Hematopoietic multipotent progenitor cell treated with erythropoietin and hydrocortisone succinate and interleukin-3 and kit ligand, for 4 days (in vitro differentiated cells): ENCODE measurements around the gene MTREX.

Experiments
- DNase-seq: peaks from one replicate; pipeline ENCODE4 v3.0.0-alpha.2; 2015

The MTREX gene

DNA sequence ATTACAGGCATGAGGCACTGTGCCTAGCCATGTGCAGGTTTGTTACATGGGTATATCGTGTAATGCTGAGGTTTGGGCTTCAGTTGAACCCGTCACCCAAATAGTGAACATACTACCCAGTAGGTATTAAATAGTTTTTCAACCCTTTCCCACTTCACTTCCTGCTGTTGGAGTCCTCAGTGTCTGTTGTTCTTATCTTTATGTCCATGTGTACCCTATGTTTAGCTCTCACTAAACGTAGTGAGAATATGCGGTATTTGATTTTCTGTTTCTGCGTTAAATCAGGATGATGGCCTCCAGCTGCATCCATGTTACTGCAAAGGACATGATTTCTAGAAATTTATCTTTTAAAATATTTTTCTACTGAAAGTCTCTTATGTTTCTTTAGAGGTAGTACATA lies 17.8 kb downstream of the MTREX start:
- peak; percentile 55 for DNase-seq

DNA sequence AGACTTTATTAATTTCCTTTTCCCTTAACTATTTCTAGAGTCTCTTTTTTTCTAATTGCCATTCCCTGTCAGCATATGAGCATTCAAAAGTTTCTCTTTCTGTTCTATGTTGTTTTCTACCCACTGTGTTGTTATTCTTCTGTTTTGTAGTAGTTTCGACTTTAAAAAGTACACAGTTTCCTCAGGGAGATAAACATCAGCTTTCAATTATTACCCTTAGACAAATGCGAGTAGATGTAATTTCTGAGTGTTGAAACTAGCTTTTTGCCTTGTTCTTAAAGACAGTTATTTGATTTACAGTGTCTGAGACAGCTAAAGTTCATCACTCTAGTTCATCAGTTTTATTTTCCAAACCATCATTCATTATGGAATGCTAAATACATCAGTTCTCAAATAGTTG lies 19.5 kb downstream of the MTREX start:
- no peak for DNase-seq

DNA sequence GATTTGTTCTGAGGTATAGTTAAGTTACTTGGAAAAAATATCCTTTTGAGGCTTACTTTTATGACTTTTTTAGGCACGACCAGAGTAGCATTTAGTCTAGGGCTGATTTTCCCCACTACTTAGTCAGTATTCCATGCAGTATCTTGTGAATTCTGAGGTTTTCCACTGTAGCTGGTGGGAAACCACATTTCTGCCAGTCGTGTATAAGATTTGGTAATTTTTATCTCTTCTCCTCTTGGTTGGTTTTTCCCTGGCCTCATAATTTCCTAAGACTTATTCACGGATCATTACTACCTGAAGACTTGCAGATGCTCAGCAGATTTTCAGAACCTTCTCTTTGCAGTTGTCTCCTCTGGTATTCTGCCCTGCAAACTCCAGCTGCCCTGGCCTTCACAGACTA lies 23.5 kb downstream of the MTREX start:
- DNase-seq, result no peak

DNA sequence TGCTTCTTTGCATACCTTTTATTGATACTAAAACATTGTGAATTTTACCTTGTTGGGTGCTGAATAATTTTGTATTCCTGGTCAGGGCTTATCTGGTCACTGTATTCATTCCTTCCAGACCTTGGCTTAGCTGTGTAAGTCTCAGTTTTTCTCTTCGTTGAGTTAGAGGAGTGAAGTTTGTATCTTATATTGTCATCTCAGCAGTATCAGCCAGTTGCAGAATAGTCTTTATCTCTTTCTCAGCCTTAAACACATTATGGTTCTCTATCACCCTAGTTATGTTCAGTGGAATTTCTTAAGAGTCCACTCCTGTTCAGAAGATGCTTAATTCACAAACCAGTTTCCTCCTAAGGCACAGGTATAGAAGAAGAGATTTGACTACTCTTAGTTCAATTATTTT lies 25.2 kb downstream of the MTREX start:
- no peak for DNase-seq

DNA sequence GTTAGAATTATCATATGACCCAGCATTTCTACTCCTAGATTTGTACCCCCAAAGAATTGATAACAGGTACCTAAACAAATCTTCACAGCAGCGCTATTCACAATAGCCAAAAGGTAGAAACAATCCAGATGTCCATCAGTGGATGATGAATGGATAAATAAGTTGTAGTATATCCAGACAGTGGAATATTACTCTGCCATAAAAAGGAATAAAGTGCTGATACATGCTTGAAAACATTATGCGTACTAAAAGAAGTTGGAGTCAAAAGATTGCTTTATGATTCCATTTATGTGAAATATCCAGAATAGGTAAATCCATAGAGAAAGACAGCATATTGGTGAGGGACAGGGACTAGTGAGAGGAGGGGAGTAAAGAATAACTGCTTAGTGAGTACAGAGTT lies 26.0 kb downstream of the MTREX start:
- DNase-seq, result no peak

DNA sequence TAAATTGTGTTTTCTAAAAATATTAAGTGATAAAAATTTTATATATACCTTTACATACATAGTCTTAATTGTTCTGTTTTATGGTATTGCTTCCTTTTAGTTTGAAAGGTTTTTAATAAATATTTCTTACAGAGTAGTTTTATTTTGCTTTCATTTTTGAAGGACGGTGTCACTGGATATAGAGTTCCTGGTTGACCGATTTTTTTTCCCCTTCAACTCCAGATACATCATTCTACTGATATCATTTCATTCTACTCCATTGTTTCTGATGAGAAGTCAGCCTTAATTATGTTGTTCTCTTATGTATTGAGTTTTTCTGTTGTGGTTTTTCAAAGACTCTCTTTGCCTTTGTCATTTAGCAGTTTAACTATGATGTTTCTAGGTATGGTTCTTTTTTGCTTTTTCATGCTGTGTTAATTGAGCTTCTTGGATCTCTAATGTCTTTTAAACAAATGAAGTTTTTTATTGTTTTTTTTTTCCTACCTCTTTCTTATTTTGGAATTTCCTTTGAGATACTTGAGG lies 30.4 kb downstream of the MTREX start:
- DNase-seq, result no peak

DNA sequence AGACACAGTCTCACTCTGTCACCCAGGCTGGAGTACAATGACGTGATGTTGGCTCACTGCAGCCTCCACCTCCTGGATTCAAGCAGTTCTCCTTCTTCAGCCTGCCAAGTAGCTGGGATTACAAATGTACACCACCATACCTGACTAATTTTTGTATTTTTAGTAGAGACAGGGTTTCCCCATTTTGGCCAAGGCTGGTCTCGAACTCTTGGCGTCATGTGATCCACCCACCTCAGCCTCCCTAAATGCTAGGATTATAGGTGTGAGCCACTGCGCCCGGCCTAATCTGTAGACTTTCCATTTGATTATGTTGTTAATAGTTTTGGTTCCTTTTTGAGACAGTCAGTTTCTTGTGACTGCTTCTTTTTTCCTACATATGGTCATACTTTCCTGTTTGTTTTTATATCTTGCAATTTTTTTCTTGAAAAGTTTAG lies 31.0 kb downstream of the MTREX start:
- DNase-seq, result no peak

DNA sequence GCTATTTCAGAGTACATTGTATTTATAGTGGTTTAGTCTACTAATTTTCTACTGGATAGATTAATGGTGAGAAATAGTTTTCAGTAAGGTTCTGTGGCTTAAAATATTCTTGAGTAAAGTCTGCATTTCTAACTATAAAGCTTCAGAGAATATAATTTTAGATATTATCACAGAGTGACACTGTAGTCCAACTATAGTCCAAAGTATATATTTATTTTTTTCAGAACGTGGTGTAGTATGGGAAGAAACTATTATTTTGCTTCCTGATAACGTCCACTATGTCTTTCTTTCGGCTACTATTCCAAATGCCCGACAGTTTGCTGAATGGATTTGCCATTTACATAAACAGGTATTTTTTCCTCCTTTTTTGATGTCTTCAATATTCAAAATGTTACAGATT lies 35.3 kb downstream of the MTREX start:
- no peak for DNase-seq

DNA sequence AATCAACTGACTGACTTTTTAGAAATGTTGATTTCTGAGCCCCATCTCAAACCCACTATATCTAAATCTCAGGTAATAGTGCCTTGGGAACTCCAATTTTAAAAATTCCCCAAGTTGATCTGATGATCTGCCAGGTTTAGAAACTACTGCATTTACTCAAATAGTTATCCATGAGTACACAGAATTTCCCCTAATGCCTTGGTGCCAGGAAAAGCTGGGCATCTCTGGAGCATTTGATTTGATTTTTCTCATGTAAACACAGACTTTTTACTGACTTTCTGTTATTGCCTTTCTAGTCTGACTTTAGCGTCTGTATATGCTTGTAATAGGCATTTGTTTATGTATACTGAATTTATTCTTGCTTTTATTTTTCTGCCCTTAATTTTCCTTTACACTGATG lies 35.8 kb downstream of the MTREX start:
- DNase-seq, result no peak

DNA sequence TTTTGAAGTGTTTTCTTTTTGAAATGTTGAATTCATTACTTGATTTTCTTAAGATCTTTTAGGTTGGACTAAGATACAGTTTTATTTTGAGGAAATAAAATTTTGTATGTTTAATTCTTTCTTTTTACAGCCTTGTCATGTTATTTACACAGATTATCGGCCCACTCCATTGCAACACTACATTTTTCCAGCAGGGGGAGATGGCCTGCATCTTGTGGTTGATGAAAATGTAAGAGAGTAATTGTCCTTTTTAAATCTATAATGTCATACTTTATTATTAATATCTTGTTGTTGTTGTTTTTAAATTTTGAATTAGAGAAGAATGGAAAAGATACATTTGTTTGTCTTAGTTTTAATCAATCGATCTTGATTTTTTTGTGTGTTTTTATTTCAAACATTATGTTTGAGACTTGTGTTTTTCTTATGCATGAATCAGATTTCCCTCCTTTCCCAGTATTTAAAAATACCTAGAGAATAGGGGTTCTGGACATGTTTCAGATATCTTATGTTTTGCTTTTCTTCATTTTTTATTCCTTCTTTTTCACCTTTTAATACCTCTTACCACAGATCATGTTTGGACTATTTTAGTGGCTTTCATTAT lies 36.7 kb downstream of the MTREX start:
- DNase-seq, result peak; percentile 77

DNA sequence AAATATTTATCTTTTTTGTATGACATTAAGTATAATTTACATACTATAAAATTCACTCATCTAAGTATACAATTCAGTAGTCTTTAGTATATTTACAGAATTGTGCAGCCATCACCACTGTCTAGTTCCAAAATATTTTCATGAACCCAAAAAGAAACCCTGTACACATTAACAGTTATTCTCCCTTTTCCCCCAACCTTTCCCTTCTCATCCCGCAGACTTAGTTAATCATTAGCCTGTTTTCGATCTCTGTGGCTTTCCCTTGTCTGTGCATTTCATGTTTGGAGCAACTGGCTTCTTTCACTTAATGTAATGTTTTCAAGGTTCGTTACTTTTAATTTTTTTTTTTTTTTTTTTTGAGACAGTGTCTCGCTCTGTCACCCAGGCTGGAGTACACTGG lies 37.5 kb downstream of the MTREX start:
- no peak for DNase-seq

DNA sequence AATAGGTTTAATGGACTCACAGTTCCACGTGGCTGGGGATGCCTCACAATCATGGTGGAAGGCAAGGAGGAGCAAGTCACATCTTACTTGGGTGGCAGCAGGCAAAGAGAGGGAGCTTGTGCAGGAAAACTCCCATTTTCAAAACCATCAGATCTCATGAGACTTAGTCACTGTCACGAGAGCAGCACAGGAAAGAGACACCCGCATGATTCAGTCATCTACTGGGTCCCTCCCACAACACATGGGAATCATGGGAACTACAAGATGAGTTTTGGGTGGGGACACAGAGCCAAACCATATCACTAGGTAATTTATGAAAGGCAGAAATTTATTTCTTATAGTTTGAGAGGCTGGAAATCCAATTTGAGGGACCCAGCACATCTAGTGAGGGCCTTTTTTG lies 40.0 kb downstream of the MTREX start:
- no peak for DNase-seq

DNA sequence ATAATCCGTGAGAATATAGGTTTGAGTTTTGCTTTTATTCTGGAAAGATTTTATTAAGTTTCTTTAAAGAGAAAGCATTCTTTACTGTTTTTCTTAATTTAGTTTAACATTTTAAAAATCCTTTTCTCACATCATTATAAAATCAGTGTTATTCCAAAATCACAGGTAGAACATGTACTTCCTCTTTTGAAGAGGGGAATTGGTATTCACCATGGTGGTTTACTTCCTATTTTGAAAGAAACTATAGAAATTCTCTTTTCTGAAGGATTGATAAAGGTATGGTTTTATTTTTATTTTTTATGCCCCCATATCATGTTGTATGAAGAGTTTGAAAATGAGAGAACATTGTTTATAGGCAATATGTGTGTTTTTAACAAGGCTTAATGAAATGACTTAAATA lies 43.0 kb downstream of the MTREX start:
- no peak for DNase-seq

DNA sequence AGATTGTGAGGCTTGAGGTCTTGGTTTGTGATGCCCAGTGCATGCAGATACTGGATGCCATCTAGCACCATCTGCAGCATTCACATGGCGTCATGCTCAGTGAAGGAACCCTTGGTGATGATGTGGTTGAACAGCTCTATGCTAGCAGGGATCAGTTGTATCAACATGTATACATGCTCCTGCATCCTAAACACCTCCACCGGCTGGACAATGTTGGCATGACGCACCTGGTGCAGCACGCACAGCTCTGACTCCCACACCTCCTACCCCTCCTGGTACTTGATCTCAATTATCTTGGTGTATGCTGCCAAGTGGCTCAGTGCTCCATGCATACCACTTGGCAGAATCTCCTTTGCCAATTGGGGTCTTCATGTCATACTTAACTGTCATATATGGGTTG lies 49.1 kb downstream of the MTREX start:
- no peak for DNase-seq

DNA sequence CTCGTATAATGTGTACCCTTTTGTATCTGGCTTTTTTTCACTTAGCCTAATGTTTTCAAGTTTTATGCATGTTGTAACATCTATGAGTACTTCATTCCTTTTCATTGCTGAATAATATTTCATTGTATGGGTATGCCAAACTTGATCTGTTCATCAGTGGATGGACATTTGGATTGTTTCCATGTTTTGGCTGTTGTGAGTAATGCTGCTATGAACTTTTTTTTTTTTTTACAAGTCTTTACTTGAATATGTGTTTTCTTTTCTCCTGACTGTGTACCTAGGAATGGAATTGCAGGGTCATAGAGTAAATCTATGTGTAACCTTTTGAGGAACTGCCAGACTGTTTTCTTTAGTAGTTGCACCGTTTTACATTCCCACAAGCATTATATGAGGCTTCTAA lies 52.4 kb downstream of the MTREX start:
- DNase-seq, result no peak

DNA sequence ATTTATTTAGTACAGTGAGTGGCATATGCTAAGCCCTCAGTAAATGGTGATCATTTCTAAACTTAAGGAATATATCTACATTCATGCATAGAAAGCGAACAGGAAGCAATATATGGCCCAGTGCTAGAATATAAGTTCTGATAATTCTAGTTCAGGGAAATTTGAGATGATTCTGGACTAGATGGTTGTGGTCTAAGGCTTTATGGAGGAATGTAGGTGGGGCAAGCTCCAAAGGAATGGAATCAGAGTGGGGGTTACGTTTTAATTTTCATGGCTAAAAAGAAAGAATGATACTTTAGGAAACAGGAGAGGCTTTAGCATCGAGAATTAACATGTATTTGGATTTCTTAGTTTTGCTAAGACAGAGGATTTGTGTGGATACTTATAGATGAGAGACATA lies 56.1 kb downstream of the MTREX start:
- no peak for DNase-seq

DNA sequence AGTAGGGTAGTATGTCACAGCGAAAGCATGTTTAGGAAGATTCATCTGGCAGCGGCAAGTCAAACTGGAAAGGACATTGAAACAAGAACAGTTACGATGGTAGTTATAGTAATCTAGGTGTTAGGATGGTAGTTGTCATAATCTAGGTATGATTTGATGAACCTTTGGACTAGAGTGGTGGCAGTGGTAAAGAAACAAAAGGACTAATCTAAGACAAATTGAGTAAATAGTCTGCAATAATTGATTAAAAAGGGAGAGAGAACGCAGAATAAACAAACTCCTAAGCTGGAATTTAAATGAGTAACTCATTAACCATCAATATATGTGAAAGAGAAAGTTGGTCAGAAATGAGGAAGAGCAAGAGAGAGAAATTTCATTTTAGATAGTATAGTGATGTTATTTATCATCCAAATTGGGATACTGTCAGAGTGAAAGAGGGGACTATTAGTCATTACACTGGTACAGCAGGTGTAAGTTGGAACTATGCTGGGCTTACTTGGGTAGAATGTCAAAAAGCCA lies 56.8 kb downstream of the MTREX start:
- DNase-seq, result no peak

DNA sequence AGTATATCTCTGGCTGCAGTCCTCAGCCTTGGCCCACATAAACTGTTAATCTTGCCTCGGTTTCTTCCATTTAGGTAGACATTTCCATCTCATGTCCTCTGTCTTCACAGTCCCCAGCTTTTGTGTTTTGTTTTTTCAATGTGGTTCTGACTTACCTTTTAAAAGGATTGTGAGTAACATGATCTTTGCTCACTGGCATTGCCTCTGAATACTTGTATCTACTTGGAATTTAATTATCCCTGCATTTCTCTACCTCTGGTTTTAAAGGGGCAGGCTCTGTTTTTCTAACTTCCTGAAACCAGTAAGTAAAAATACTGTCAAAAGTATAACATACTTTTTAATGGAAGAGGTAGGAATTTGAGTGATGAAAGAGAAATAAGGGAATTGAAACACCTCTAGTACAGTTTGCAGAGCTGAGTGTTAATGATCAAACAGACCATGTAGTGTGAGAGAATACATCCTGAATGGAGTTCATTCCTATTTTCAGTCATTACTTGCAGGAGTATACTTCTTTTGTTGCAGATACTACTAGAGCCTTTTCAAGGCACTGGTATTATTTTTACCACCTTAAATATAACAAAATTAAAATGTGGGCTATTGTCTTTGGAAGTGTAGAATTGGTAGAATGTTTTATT lies 62.6 kb downstream of the MTREX start:
- DNase-seq, result no peak

DNA sequence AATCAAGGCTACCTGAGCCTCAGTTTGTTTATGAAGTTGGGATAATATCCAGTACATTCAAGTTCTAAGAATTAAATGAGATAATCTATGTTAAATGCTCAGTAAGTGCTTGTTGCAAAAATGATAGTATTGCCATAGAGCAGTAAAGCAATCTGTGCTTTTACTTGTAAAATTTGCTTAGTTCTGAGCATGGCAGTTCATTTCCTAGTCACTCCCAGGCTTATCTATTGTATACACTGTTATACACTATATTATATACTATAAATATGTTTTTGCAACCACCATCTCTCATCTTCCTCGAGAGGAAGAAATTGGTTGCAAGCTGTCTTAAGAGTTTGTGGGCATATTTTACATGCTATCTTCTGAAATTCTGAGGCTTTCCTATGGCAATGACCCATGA lies 63.4 kb downstream of the MTREX start:
- DNase-seq, result no peak

DNA sequence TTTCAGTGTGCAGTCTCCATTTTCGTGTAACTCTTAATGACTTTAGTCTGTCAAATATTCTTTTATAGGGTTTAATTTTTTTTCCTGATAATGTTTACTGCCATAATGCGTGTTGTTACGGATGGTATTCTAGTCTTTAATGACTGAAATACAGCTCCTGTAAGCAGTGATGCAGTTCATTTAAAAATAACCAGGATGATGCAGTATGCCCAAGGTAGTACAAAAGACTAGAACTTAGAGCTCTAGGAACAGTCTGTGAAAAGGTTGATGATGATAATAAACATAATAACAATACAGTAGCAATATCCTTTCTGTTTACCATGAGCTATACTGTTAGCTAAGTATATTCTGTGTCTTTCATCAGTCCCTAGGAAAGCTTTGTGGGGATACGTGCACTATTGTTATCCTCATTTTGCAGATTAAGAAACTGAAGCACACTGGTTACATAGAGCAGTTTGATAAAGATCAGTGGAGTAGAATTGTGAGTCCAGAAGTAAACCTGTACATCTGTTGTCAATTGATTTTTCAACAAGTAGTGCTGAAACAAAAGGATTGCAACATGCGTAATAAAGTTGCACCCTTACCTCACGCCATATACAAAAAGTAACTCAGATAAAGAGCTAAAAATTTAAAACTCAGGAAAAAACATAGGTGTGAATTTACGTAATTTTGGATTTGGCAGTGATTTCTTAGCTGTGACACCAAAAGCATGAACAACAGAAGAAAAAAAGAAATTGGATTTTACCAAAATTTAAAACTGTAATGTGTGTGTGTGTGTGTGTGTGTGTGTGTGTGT lies 64.5 kb downstream of the MTREX start:
- DNase-seq, result no peak

DNA sequence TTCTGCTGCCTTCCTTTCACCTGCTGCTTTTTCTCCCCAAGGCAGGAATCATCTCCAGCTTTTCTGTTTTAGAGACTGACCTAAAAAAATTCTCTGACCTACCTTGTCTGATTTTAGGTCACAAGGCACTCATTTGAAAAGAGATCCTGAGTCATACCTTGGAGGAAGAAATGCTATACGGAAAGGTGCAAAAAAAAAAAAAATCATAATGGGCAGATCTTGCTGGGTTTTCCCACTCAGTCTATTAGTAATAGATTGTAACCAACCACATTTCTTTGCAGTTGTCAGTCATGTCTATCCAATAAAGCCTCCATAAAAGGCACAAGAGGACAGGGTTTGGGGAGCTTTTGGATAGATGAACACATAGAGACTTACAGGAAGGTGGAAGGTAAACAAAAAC lies 70.0 kb downstream of the MTREX start:
- no peak for DNase-seq

DNA sequence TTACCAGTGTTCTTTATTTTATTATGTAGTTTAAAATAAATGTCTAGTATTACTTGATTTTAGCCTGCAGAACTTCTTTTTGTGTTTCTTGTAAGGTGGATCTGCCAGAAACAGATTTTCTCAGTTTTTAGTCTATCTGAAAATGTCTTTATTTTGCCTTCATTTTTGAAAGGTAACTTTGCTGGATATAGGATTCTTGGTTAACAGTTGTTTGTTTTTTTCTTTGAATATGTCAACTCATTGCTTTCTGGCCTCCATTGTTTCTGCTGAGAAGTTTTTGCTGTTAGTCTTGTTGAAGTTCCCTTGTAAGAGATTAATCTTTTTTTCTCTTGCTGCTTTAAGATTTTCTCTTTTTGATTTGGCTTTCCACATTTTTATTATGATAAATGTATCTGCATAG lies 75.5 kb downstream of the MTREX start:
- no peak for DNase-seq

DNA sequence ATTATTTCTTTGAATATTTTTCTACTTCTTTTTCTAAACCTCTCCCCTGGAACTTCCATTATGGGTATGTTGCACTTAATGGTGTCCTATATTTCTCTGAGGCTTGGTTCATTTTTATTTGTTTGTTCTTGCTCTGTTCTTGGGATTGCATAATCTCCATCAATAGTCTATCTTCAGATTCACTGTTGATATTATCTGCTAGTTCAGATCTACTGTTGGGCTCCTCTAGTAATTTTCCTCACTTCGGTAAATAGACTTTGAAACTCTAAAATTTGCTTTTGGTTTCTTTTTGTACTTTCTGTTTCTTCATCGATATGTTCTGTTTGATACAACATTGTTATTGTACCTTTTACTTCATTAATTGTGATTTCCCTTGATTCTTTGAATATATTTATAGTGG lies 76.3 kb downstream of the MTREX start:
- no peak for DNase-seq

DNA sequence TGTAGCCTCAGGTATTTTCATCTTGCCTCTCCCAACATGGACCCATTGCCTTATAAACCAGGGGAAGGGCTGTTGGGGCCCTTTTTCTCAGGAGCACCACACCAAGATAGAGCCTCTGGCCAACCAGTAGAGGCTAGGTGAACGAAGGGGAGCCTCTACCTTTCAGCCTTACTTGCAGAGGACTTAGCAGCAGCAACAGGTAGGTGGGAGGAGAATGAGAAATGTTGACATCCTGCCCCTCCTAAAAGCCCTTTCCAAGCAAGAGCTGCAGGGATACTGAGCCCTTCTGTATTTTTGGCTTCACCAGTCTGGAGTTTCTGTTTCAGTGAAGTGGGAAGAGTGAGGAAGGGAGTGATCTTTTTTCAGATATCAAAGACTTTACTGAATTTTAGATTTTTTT lies 77.4 kb downstream of the MTREX start:
- no peak for DNase-seq
